ENCODE results near the gene AP3B2.
A peak's percentile ranks its signal among the peaks of the same experiment; 100 is the strongest.
"Not testable (repeated sequence)": the region's sequence is repeated elsewhere in the genome, so short reads cannot be mapped to it uniquely, and the experiment has no call there.

Gene AP3B2

GRCh38 chr15:82709421-82710207 is at the start of gene AP3B2:
AP3B2 (minus strand) TSS chr15:82709875; CDS start chr15:82709706, 169 bp downstream.
- peak; percentile 31 to 56 for DNase-seq (ENCODE audit: low read depth in 2 of 2)

GRCh38 chr15:82751308-82751707 is 41.6 kb upstream of the AP3B2 start:
- no peak for DNase-seq (ENCODE audit: low read depth in 2 of 2)

- DNase-seq (ENCODE audit: low read depth in 2 of 2) = no peak
Observed at GRCh38 chr15:82750831-82751180, 41.1 kb upstream of the AP3B2 start.

- peak; percentile 81 to 85 for DNase-seq (ENCODE audit: low read depth in 2 of 2)
Observed at GRCh38 chr15:82749951-82750830, 40.5 kb upstream of the AP3B2 start.

- no peak for DNase-seq (ENCODE audit: low read depth in 2 of 2)
Observed at GRCh38 chr15:82748315-82748714, 38.6 kb upstream of the AP3B2 start.

- DNase-seq (ENCODE audit: low read depth in 2 of 2) = no peak
Observed at GRCh38 chr15:82743810-82744209, 34.1 kb upstream of the AP3B2 start.

GRCh38 chr15:82742134-82742533 is 32.5 kb upstream of the AP3B2 start:
- DNase-seq (ENCODE audit: low read depth in 2 of 2) = no peak

- DNase-seq (ENCODE audit: low read depth in 2 of 2) = no peak
Observed at GRCh38 chr15:82739086-82739485, 29.4 kb upstream of the AP3B2 start.

- DNase-seq (ENCODE audit: low read depth in 2 of 2) = no peak
Observed at GRCh38 chr15:82737975-82738374, 28.3 kb upstream of the AP3B2 start.

GRCh38 chr15:82731527-82731926 is 21.9 kb upstream of the AP3B2 start:
- DNase-seq (ENCODE audit: low read depth in 2 of 2) = no peak

GRCh38 chr15:82730022-82730530 is 20.4 kb upstream of the AP3B2 start:
- no peak for DNase-seq (ENCODE audit: low read depth in 2 of 2)

- DNase-seq (ENCODE audit: low read depth in 2 of 2) = no peak
Observed at GRCh38 chr15:82726816-82727215, 17.1 kb upstream of the AP3B2 start.

GRCh38 chr15:82715003-82715402 is 5.3 kb upstream of the AP3B2 start:
- DNase-seq (ENCODE audit: low read depth in 2 of 2) = no peak

GRCh38 chr15:82714016-82714415 is 4.3 kb upstream of the AP3B2 start:
- DNase-seq (ENCODE audit: low read depth in 2 of 2) = no peak

- no peak for DNase-seq (ENCODE audit: low read depth in 2 of 2)
Observed at GRCh38 chr15:82712036-82712435, 2.4 kb upstream of the AP3B2 start.

GRCh38 chr15:82710926-82711490 is 1.3 kb upstream of the AP3B2 start:
- DNase-seq (ENCODE audit: low read depth in 2 of 2) = no peak

- no peak for DNase-seq (ENCODE audit: low read depth in 2 of 2)
Observed at GRCh38 chr15:82710208-82710555, 507 bp upstream of the AP3B2 start.

- no peak for DNase-seq (ENCODE audit: low read depth in 2 of 2)
Observed at GRCh38 chr15:82709081-82709420, 624 bp downstream of the AP3B2 start.

GRCh38 chr15:82705856-82706255 is 3.8 kb downstream of the AP3B2 start:
- DNase-seq (ENCODE audit: low read depth in 2 of 2) = not testable (repeated sequence)

GRCh38 chr15:82699726-82700125 is 9.9 kb downstream of the AP3B2 start:
- DNase-seq (ENCODE audit: low read depth in 2 of 2) = no peak

GRCh38 chr15:82698711-82699345 is 10.8 kb downstream of the AP3B2 start:
- DNase-seq (ENCODE audit: low read depth in 2 of 2) = no peak

- no peak for DNase-seq (ENCODE audit: low read depth in 2 of 2)
Observed at GRCh38 chr15:82697735-82698407, 11.8 kb downstream of the AP3B2 start.

All from stimulated activated CD8-positive, alpha-beta memory T cell treated with anti-CD3 and anti-CD28 coated beads, Interleukin-7, amount 100 ng/mL, for 4 hours (primary cell).